ENCODE data around the gene AOPEP. TPM values are rescaled to one million over a fixed set of nuclear protein-coding genes. Genes with fewer than 3 reads are reported as not detected.

The AOPEP gene
- total and polyA plus RNA-seq, 4 donors = 210 to 311 (median 285) TPM

GRCh38 chr9:94861589-94862272 lies 135.2 kb downstream of the AOPEP start:
- Histone ChIP-seq H3K27me3 (ENCODE audit: control insufficient read depth in 1 of 2, insufficient read depth in 2 of 2, low read length in 1 of 2) (no peaks in the 10 kb centered on the region), H3K36me3 (ENCODE audit: control insufficient read depth in 1 of 2, insufficient read depth in 2 of 2, low read length in 1 of 2) (peaks cover 0 to 2% of the 10 kb centered on the region in 2 donors), H3K9me3 (ENCODE audit: control insufficient read depth, low read length) (no peaks in the 10 kb centered on the region), H3K4me3 (ENCODE audit: low read length in 2 of 2) (no peak overlapping the region), H3K27ac (ENCODE audit: low read depth in 1 of 2, low read length in 2 of 2) (no peak overlapping the region), H3K4me1 (ENCODE audit: control insufficient read depth in 1 of 2, insufficient read depth in 2 of 2, low read length in 2 of 2) (peaks cover 0 to 5% of the 10 kb centered on the region in 2 donors)
- no peak for ATAC-seq (ENCODE audit: low FRiP score)
- WGBS, 2 donors = 90 to 93% methylated on average over 11 of the region's 11 CpGs
- DNase-seq = no peak
- intact Hi-C loops (cut with DNase I) = loop anchor here in 1 of 2 donors (10.0 kb wide), 1 partner anchor 57 kb away; no protein-coding TSS in a partner anchor

- ATAC-seq (ENCODE audit: low FRiP score) (no peak), DNase-seq (no peak)
- intact Hi-C loops (cut with DNase I) = loop anchor here in 1 of 2 donors (10.0 kb wide), 1 partner anchor 59 kb away; no protein-coding TSS in a partner anchor
- no peaks in the 10 kb centered on the region for H3K27me3 ChIP-seq (ENCODE audit: control insufficient read depth in 1 of 2, insufficient read depth in 2 of 2, low read length in 1 of 2)
- H3K4me1 ChIP-seq (ENCODE audit: control insufficient read depth in 1 of 2, insufficient read depth in 2 of 2, low read length in 2 of 2) = peaks cover 4 to 11% of the 10 kb centered on the region in 2 donors
- H3K36me3 ChIP-seq (ENCODE audit: control insufficient read depth in 1 of 2, insufficient read depth in 2 of 2, low read length in 1 of 2) = no peaks in the 10 kb centered on the region
- H3K4me3 ChIP-seq (ENCODE audit: low read length in 2 of 2) = no peak overlapping the region
- 2 to 7% methylated on average over 3 of the region's 3 CpGs for WGBS, 2 donors
- H3K27ac ChIP-seq (ENCODE audit: low read depth in 1 of 2, low read length in 2 of 2) = peak overlapping the region in 1 of 2 donors; percentile 60
- no peaks in the 10 kb centered on the region for H3K9me3 ChIP-seq (ENCODE audit: control insufficient read depth, low read length)
Observed at GRCh38 chr9:94864196-94864595, 137.7 kb downstream of the AOPEP start.

- 16 to 22% methylated on average over 8 of the region's 8 CpGs for WGBS, 2 donors
- intact Hi-C loops (cut with DNase I) = loop anchor here (5.0 to 10.0 kb wide), 5 partner anchors 42 to 142 kb away; no protein-coding TSS in a partner anchor
- H3K9me3 ChIP-seq (ENCODE audit: control insufficient read depth, low read length) = no peaks in the 10 kb centered on the region
- no peaks in the 10 kb centered on the region for H3K36me3 ChIP-seq (ENCODE audit: control insufficient read depth in 1 of 2, insufficient read depth in 2 of 2, low read length in 1 of 2)
- H3K27ac ChIP-seq (ENCODE audit: low read depth in 1 of 2, low read length in 2 of 2) = peak overlapping the region in 1 of 2 donors; percentile 48
- DNase-seq (no peak), ATAC-seq (ENCODE audit: low FRiP score) (no peak)
- no peaks in the 10 kb centered on the region for H3K27me3 ChIP-seq (ENCODE audit: control insufficient read depth in 1 of 2, insufficient read depth in 2 of 2, low read length in 1 of 2)
- no peak overlapping the region for H3K4me3 ChIP-seq (ENCODE audit: low read length in 2 of 2)
- H3K4me1 ChIP-seq (ENCODE audit: control insufficient read depth in 1 of 2, insufficient read depth in 2 of 2, low read length in 2 of 2) = peaks cover 4 to 14% of the 10 kb centered on the region in 2 donors
Observed at GRCh38 chr9:94864862-94865509, 138.5 kb downstream of the AOPEP start.

GRCh38 chr9:94865582-94866452 lies 139.3 kb downstream of the AOPEP start:
- no peak for ATAC-seq (ENCODE audit: low FRiP score)
- intact Hi-C loops (cut with DNase I) = loop anchor here (2.0 to 10.0 kb wide), 6 partner anchors 35 to 141 kb away; no protein-coding TSS in a partner anchor

GRCh38 chr9:94866770-94867169 lies 140.3 kb downstream of the AOPEP start:
- Histone ChIP-seq H3K27me3 (ENCODE audit: control insufficient read depth in 1 of 2, insufficient read depth in 2 of 2, low read length in 1 of 2) (no peaks in the 10 kb centered on the region), H3K9me3 (ENCODE audit: control insufficient read depth, low read length) (no peaks in the 10 kb centered on the region), H3K4me3 (ENCODE audit: low read length in 2 of 2) (no peak overlapping the region), H3K4me1 (ENCODE audit: control insufficient read depth in 1 of 2, insufficient read depth in 2 of 2, low read length in 2 of 2) (peaks cover 5 to 17% of the 10 kb centered on the region in 2 donors), H3K36me3 (ENCODE audit: control insufficient read depth in 1 of 2, insufficient read depth in 2 of 2, low read length in 1 of 2) (no peaks in the 10 kb centered on the region), H3K27ac (ENCODE audit: low read depth in 1 of 2, low read length in 2 of 2) (peak overlapping the region in 1 of 2 donors; percentile 37)
- intact Hi-C loops (cut with DNase I) = loop anchor here (2.0 to 10.0 kb wide), 6 partner anchors 34 to 141 kb away; no protein-coding TSS in a partner anchor
- DNase-seq (no peak), ATAC-seq (ENCODE audit: low FRiP score) (no peak)

More at GRCh38 chr9:94865582-94866452, 139.3 kb downstream of the AOPEP start:
- DNase-seq = peak; percentile 74 to 86
- Histone ChIP-seq H3K27ac (ENCODE audit: low read depth in 1 of 2, low read length in 2 of 2) (peak overlapping the region; percentile 48 to 86), H3K36me3 (ENCODE audit: control insufficient read depth in 1 of 2, insufficient read depth in 2 of 2, low read length in 1 of 2) (no peaks in the 10 kb centered on the region), H3K4me1 (ENCODE audit: control insufficient read depth in 1 of 2, insufficient read depth in 2 of 2, low read length in 2 of 2) (peaks cover 4 to 17% of the 10 kb centered on the region in 2 donors), H3K4me3 (ENCODE audit: low read length in 2 of 2) (peak overlapping the region in 1 of 2 donors; percentile 18), H3K27me3 (ENCODE audit: control insufficient read depth in 1 of 2, insufficient read depth in 2 of 2, low read length in 1 of 2) (no peaks in the 10 kb centered on the region), H3K9me3 (ENCODE audit: control insufficient read depth, low read length) (no peaks in the 10 kb centered on the region)
- WGBS, 2 donors = 4 to 10% methylated on average over 9 of the region's 9 CpGs

GRCh38 chr9:94867281-94867841 lies 140.9 kb downstream of the AOPEP start:
- Histone ChIP-seq H3K27me3 (ENCODE audit: control insufficient read depth in 1 of 2, insufficient read depth in 2 of 2, low read length in 1 of 2) (no peaks in the 10 kb centered on the region), H3K27ac (ENCODE audit: low read depth in 1 of 2, low read length in 2 of 2) (peak overlapping the region; percentile 76 to 100), H3K4me1 (ENCODE audit: control insufficient read depth in 1 of 2, insufficient read depth in 2 of 2, low read length in 2 of 2) (peaks cover 5 to 17% of the 10 kb centered on the region in 2 donors), H3K9me3 (ENCODE audit: control insufficient read depth, low read length) (no peaks in the 10 kb centered on the region), H3K36me3 (ENCODE audit: control insufficient read depth in 1 of 2, insufficient read depth in 2 of 2, low read length in 1 of 2) (no peaks in the 10 kb centered on the region), H3K4me3 (ENCODE audit: low read length in 2 of 2) (no peak overlapping the region)
- intact Hi-C loops (cut with DNase I) = loop anchor here (2.0 to 10.0 kb wide), 6 partner anchors 33 to 140 kb away; no protein-coding TSS in a partner anchor
- DNase-seq = peak in 1 of 2 donors; percentile 70
- peak; percentile 84 for ATAC-seq (ENCODE audit: low FRiP score)
- WGBS, 2 donors = 6 to 9% methylated on average over 8 of the region's 8 CpGs

- peak overlapping the region; percentile 76 to 100 for H3K27ac ChIP-seq (ENCODE audit: low read depth in 1 of 2, low read length in 2 of 2)
- H3K9me3 ChIP-seq (ENCODE audit: control insufficient read depth, low read length) = no peaks in the 10 kb centered on the region
- peak; percentile 15 for ATAC-seq (ENCODE audit: low FRiP score)
- no peaks in the 10 kb centered on the region for H3K36me3 ChIP-seq (ENCODE audit: control insufficient read depth in 1 of 2, insufficient read depth in 2 of 2, low read length in 1 of 2)
- H3K27me3 ChIP-seq (ENCODE audit: control insufficient read depth in 1 of 2, insufficient read depth in 2 of 2, low read length in 1 of 2) = no peaks in the 10 kb centered on the region
- peaks cover 5 to 17% of the 10 kb centered on the region in 2 donors for H3K4me1 ChIP-seq (ENCODE audit: control insufficient read depth in 1 of 2, insufficient read depth in 2 of 2, low read length in 2 of 2)
- H3K4me3 ChIP-seq (ENCODE audit: low read length in 2 of 2) = no peak overlapping the region
- intact Hi-C loops (cut with DNase I) = loop anchor here (2.0 to 10.0 kb wide), 6 partner anchors 33 to 139 kb away; no protein-coding TSS in a partner anchor
- WGBS, 2 donors = 2 to 8% methylated on average over 4 of the region's 4 CpGs
- no peak for DNase-seq
Observed at GRCh38 chr9:94867842-94868312, 141.4 kb downstream of the AOPEP start.

- intact Hi-C loops (cut with DNase I) = loop anchor here (5.0 to 10.0 kb wide), 5 partner anchors 39 to 139 kb away; no protein-coding TSS in a partner anchor
- Histone ChIP-seq H3K36me3 (ENCODE audit: control insufficient read depth in 1 of 2, insufficient read depth in 2 of 2, low read length in 1 of 2) (no peaks in the 10 kb centered on the region), H3K9me3 (ENCODE audit: control insufficient read depth, low read length) (no peaks in the 10 kb centered on the region), H3K27ac (ENCODE audit: low read depth in 1 of 2, low read length in 2 of 2) (peak overlapping the region; percentile 76 to 95), H3K27me3 (ENCODE audit: control insufficient read depth in 1 of 2, insufficient read depth in 2 of 2, low read length in 1 of 2) (no peaks in the 10 kb centered on the region), H3K4me3 (ENCODE audit: low read length in 2 of 2) (no peak overlapping the region), H3K4me1 (ENCODE audit: control insufficient read depth in 1 of 2, insufficient read depth in 2 of 2, low read length in 2 of 2) (peaks cover 5 to 17% of the 10 kb centered on the region in 2 donors)
- DNase-seq = no peak
- no peak for ATAC-seq (ENCODE audit: low FRiP score)
- 90 to 95% methylated on average over 2 of the region's 2 CpGs for WGBS, 2 donors
Observed at GRCh38 chr9:94868464-94868863, 142.0 kb downstream of the AOPEP start.

All from aorta (tissue), 5 donors.